ENCODE data around the gene LRTM2.

DNA sequence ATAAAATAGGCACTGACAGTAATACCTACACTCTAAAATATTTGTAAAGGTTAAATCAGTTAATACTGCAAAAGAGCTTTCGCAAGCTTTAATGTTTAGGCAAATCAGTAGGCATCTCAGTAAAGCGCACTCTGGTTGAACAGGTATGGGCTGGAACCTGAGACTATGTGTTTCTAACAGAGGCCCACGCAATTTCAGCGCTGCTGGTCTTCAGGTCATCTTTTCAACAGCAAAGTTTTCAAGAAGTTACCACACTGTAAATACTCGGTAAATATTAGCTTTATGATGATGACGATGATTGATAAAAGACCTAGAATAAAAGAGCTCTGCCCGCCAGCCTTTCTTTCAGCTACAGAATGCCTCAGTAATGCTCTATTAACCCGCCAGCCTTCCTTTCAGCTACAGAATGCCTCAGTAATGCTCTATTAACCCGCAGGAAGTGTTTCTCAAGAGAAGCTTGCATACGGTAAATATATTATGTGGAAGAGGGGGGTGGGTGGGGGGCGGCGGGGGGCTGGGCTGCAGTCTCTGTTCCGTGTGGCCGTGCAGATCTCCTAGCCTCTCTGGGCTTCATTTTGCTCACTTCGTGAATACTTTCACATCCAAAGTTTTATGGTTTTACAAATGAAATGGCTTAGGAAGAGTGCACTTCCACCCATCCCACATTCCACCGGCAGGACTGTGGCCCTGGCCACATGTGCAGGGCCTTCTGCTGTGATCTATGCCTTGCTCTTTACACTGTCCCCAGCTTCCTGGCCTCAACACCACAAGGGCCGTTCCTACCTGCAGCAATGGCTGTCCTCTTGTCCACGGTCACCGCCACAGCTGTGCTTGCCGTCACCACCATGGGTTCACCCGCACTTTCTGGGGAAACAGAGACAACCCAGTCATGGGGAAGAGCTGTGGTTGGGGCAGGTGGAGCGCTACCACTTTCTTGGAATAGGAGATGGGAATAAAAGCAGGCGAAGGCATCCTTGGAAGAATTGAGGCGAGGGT, 19.9 kb downstream of the LRTM2 start:
- TF ChIP-seq, protein P1, sequence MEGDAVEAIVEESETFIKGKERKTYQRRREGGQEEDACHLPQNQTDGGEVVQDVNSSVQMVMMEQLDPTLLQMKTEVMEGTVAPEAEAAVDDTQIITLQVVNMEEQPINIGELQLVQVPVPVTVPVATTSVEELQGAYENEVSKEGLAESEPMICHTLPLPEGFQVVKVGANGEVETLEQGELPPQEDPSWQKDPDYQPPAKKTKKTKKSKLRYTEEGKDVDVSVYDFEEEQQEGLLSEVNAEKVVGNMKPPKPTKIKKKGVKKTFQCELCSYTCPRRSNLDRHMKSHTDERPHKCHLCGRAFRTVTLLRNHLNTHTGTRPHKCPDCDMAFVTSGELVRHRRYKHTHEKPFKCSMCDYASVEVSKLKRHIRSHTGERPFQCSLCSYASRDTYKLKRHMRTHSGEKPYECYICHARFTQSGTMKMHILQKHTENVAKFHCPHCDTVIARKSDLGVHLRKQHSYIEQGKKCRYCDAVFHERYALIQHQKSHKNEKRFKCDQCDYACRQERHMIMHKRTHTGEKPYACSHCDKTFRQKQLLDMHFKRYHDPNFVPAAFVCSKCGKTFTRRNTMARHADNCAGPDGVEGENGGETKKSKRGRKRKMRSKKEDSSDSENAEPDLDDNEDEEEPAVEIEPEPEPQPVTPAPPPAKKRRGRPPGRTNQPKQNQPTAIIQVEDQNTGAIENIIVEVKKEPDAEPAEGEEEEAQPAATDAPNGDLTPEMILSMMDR (IDR thresholded peaks at IDR 0.05), result no peak
- TF ChIP-seq POLR2A (IDR thresholded peaks at IDR 0.05), result no peak
